Naive thymus-derived CD4-positive, alpha-beta T cell (primary cell): ENCODE measurements around the gene RGS6. TPM values are rescaled to one million over a fixed set of nuclear protein-coding genes. Genes with fewer than 3 reads are reported as not detected.
A peak's percentile ranks its signal among the peaks of the same experiment; 100 is the strongest.

ENCODE experiments used
- ATAC-seq: fragments of 150-1000 bp; cut with Tn5 transposase; 2 replicates; pipeline ENCODE4 v1.10.0; 2021; ENCODE audit warnings: mild to moderate bottlenecking, moderate library complexity
- CTCF ChIA-PET: fragments of 350-600 bp; sonication (Branson Sonifier 250); formaldehyde crosslinking; loops from one replicate; lab custom pipeline; 2021; ENCODE audit warnings: antibody characterized with exemption; lab: Charles Lee
- POLR2A ChIA-PET: fragments of 350-600 bp; sonication (Branson Sonifier 250); formaldehyde crosslinking; loops from one replicate; lab custom pipeline; 2021; ENCODE audit warnings: antibody characterized with exemption, inconsistent platforms; lab: Charles Lee
- DNase-seq, 9 donors: peaks; one replicate each; pipeline versions ENCODE4 v3.0.0 to v3.0.0-alpha.2; 2020 to 2022; ENCODE audit warnings: mixed read lengths in 1 of 9
- H3K27ac ChIP-seq: one replicate; pipeline ENCODE4 v1.7.0; 2013; ENCODE audit warnings: mild to moderate bottlenecking, low read depth, low read length, moderate library complexity
- H3K27me3 ChIP-seq, 2 donors: one replicate each; pipeline ENCODE4 v1.7.0; 2013; ENCODE audit warnings: low read length in 2 of 2, mild to moderate bottlenecking in 2 of 2, moderate library complexity in 2 of 2; ENCODE audit not compliant: control insufficient read depth in 2 of 2, insufficient read depth in 2 of 2
- H3K36me3 ChIP-seq, 3 experiments: 1 replicate in 2 of 3; 2 replicates in 1 of 3; pipeline ENCODE4 v1.7.0; 2013; ENCODE audit warnings: low read length in 3 of 3, mild to moderate bottlenecking in 3 of 3, moderate library complexity in 1 of 3; ENCODE audit not compliant: insufficient read depth in 3 of 3, control insufficient read depth in 2 of 3
- H3K4me1 ChIP-seq, 2 donors: one replicate each; pipeline ENCODE4 v1.7.0; 2013; ENCODE audit warnings: low read length in 2 of 2, mild to moderate bottlenecking in 2 of 2, moderate library complexity in 1 of 2; ENCODE audit not compliant: control insufficient read depth in 2 of 2, insufficient read depth in 2 of 2
- H3K4me3 ChIP-seq: 2 replicates; pipeline ENCODE4 v1.7.0; 2013; ENCODE audit warnings: mild to moderate bottlenecking, low read length
- H3K9me3 ChIP-seq, 3 experiments: 1 replicate in 2 of 3; 2 replicates in 1 of 3; pipeline ENCODE4 v1.7.0; 2013; ENCODE audit warnings: low read length in 3 of 3; ENCODE audit not compliant: control insufficient read depth in 2 of 3
- H3K27ac Mint-ChIP-seq, 9 donors: one replicate each; pipeline ENCODE4 v1.8.0; 2020 to 2022; ENCODE audit warnings: mixed read lengths in 9 of 9, mild to moderate bottlenecking in 8 of 9, moderate library complexity in 5 of 9, inconsistent platforms in 2 of 9
- H3K27me3 Mint-ChIP-seq, 5 donors: one replicate each; pipeline ENCODE4 v1.8.0; 2021 to 2022; ENCODE audit warnings: mixed read lengths in 5 of 5, mild to moderate bottlenecking in 1 of 5
- H3K36me3 Mint-ChIP-seq, 5 donors: one replicate each; pipeline ENCODE4 v1.8.0; 2020 to 2022; ENCODE audit warnings: mixed read lengths in 5 of 5, mild to moderate bottlenecking in 3 of 5, inconsistent platforms in 1 of 5
- H3K4me1 Mint-ChIP-seq, 7 donors: one replicate each; pipeline ENCODE4 v1.8.0; 2020 to 2022; ENCODE audit warnings: mixed read lengths in 7 of 7, mild to moderate bottlenecking in 3 of 7, inconsistent platforms in 1 of 7
- H3K4me3 Mint-ChIP-seq, 10 donors: one replicate each; pipeline ENCODE4 v1.8.0; 2020 to 2022; ENCODE audit warnings: mild to moderate bottlenecking in 10 of 10, mixed read lengths in 10 of 10, moderate library complexity in 6 of 10, inconsistent platforms in 2 of 10
- H3K9me3 Mint-ChIP-seq, 11 donors: one replicate each; pipeline ENCODE4 v1.8.0; 2020 to 2022; ENCODE audit warnings: mixed read lengths in 11 of 11, mild to moderate bottlenecking in 4 of 11, inconsistent platforms in 1 of 11, moderate library complexity in 1 of 11
- intact Hi-C, 2 donors: fragments of 100-400 bp; cut with micrococcal nuclease; formaldehyde crosslinking; loops; one replicate each; pipeline ENCODE4 v1.15.1; 2023
- polyA plus RNA-seq, 2 donors: library from polyadenylated mRNA; unstranded; fragments of 300-500 nt; fragmentation: Illumina TruSeq; gene quantifications; one replicate each; pipeline ENCODE4 v1.2.3, GENCODE V29; 2021
- total RNA-seq, 6 experiments: library from RNA in 5 of 6; stranded (reverse) in 5 of 6; gene quantifications; 1 replicate in 5 of 6; 2 replicates in 1 of 6; pipeline ENCODE4 v1.2.3 and lab custom pipeline; 2021 to 2026

Gene RGS6
- total and polyA plus RNA-seq, 7 experiments from 2014 or later = 0.29 to 0.97 TPM; not detected in 5

DNA sequence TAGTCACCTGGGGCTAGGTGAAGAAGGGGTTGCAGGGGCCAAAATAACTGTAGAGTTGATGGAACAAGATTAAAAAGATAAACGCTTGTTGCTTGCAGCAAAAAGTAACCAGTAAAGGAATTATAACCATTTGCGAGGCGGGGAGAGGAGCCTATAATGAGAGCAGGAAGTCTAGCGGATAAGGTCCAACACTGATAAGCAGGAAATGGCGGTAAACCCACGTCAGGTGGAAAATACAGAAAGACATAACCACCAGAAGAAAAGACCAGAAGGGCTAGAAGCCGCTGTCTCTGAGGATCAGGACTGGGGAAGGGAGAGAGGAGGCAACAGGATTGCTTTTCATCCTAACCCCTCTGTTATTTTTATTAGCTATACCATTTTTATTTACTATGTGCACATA lies 658.3 kb downstream of the RGS6 start:
- Mint-ChIP-seq H3K36me3 (peaks cover 0 to 44% (median 4%) of the 10 kb centered on the region in 5 donors), H3K27ac (peak overlapping the region in 3 of 9 donors; percentile 2 to 35 (median 28)), H3K27me3 (peaks cover 0 to 29% (median 14%) of the 10 kb centered on the region in 5 donors), H3K9me3 (peaks cover 0 to 29% (median 5%) of the 10 kb centered on the region in 11 donors), H3K4me3 (peak overlapping the region; percentile 5 to 79 (median 64)), H3K4me1 (peaks cover 25 to 54% (median 46%) of the 10 kb centered on the region in 7 donors)
- Histone ChIP-seq H3K4me3 (no peak overlapping the region), H3K9me3 (no peaks in the 10 kb centered on the region), H3K4me1 (peaks cover 20 to 44% of the 10 kb centered on the region in 2 donors), H3K36me3 (no peaks in the 10 kb centered on the region), H3K27me3 (peaks cover 0 to 6% of the 10 kb centered on the region in 2 donors), H3K27ac (no peak overlapping the region)
- DNase-seq (peak in 5 of 9 donors; percentile 5 to 28 (median 12)), ATAC-seq (no peak)
- ChIA-PET POLR2A (no interaction called here), CTCF (no interaction called here)
- intact Hi-C loops = loop anchor here in 1 of 2 donors (10.0 kb wide), 1 partner anchor 314 kb away; no protein-coding TSS in a partner anchor

- DNase-seq (no peak), ATAC-seq (no peak)
- H3K4me1 Mint-ChIP-seq = peaks cover 28 to 61% (median 54%) of the 10 kb centered on the region in 7 donors
- peaks cover 0 to 30% (median 5%) of the 10 kb centered on the region in 11 donors for H3K9me3 Mint-ChIP-seq
- POLR2A ChIA-PET = no interaction called here
- peak overlapping the region in 2 of 9 donors; percentile 28 to 60 for H3K27ac Mint-ChIP-seq
- H3K27me3 ChIP-seq = peaks cover 0 to 6% of the 10 kb centered on the region in 2 donors
- H3K27me3 Mint-ChIP-seq = peaks cover 0 to 34% (median 9%) of the 10 kb centered on the region in 5 donors
- H3K27ac ChIP-seq = no peak overlapping the region
- H3K4me1 ChIP-seq = peaks cover 20 to 45% of the 10 kb centered on the region in 2 donors
- no peak overlapping the region for H3K4me3 ChIP-seq
- H3K36me3 Mint-ChIP-seq = peaks cover 0 to 44% (median 2%) of the 10 kb centered on the region in 5 donors
- H3K4me3 Mint-ChIP-seq = peak overlapping the region in 1 of 10 donors; percentile 29
- CTCF ChIA-PET = no interaction called here
- intact Hi-C loops = loop anchor here in 1 of 2 donors (10.0 kb wide), 1 partner anchor 313 kb away; no protein-coding TSS in a partner anchor
- no peaks in the 10 kb centered on the region for H3K36me3 ChIP-seq
- no peaks in the 10 kb centered on the region for H3K9me3 ChIP-seq
Measured at GRCh38 chr14:72591391-72591790, 659.2 kb downstream of the RGS6 start.

- peaks cover 0 to 21% (median 4%) of the 10 kb centered on the region in 11 donors for H3K9me3 Mint-ChIP-seq
- intact Hi-C loops = loop anchor here (1.0 to 10.0 kb wide), 5 partner anchors 59 to 311 kb away; partner anchors contain the start of gene DPF3 (in 1 of the 2)
- H3K36me3 Mint-ChIP-seq = peaks cover 0 to 41% (median 0%) of the 10 kb centered on the region in 5 donors
- Histone ChIP-seq H3K27ac (no peak overlapping the region), H3K4me1 (peaks cover 20 to 45% of the 10 kb centered on the region in 2 donors), H3K9me3 (no peaks in the 10 kb centered on the region), H3K36me3 (no peaks in the 10 kb centered on the region), H3K4me3 (no peak overlapping the region), H3K27me3 (peaks cover 0 to 6% of the 10 kb centered on the region in 2 donors)
- peaks cover 0 to 39% (median 9%) of the 10 kb centered on the region in 5 donors for H3K27me3 Mint-ChIP-seq
- peak overlapping the region; percentile 7 to 83 (median 52) for H3K27ac Mint-ChIP-seq
- ChIA-PET CTCF (no interaction called here), POLR2A (no interaction called here)
- H3K4me1 Mint-ChIP-seq = peaks cover 28 to 63% (median 55%) of the 10 kb centered on the region in 7 donors
- ATAC-seq (peak; percentile 86), DNase-seq (peak in 6 of 9 donors; percentile 32 to 51 (median 36))
- H3K4me3 Mint-ChIP-seq = peak overlapping the region; percentile 18 to 75 (median 68)
Measured at GRCh38 chr14:72594099-72594901, 662.1 kb downstream of the RGS6 start.

- Mint-ChIP-seq H3K4me3 (peak overlapping the region in 6 of 10 donors; percentile 18 to 75 (median 68)), H3K27ac (peak overlapping the region in 1 of 9 donors; percentile 68), H3K27me3 (peaks cover 0 to 37% (median 8%) of the 10 kb centered on the region in 5 donors), H3K36me3 (peaks cover 0 to 34% (median 0%) of the 10 kb centered on the region in 5 donors), H3K9me3 (peaks cover 0 to 14% (median 0%) of the 10 kb centered on the region in 11 donors), H3K4me1 (peaks cover 31 to 59% (median 53%) of the 10 kb centered on the region in 7 donors)
- POLR2A ChIA-PET = no interaction called here
- Histone ChIP-seq H3K36me3 (no peaks in the 10 kb centered on the region), H3K27ac (no peak overlapping the region), H3K4me3 (no peak overlapping the region), H3K9me3 (no peaks in the 10 kb centered on the region), H3K4me1 (peaks cover 19 to 43% of the 10 kb centered on the region in 2 donors), H3K27me3 (peaks cover 0 to 6% of the 10 kb centered on the region in 2 donors)
- CTCF ChIA-PET = no interaction called here
- intact Hi-C loops = loop anchor here (2.0 to 10.0 kb wide), 2 partner anchors 299 to 309 kb away; partner anchors contain the start of gene DPF3 (in 1 of the 2)
- DNase-seq = no peak
- no peak for ATAC-seq
Measured at GRCh38 chr14:72595152-72595862, 663.1 kb downstream of the RGS6 start.

GRCh38 chr14:72597252-72598233 lies 665.3 kb downstream of the RGS6 start:
- Histone ChIP-seq H3K4me3 (no peak overlapping the region), H3K27me3 (no peaks in the 10 kb centered on the region), H3K4me1 (peaks cover 13 to 25% of the 10 kb centered on the region in 2 donors), H3K36me3 (no peaks in the 10 kb centered on the region), H3K27ac (no peak overlapping the region), H3K9me3 (no peaks in the 10 kb centered on the region)
- ATAC-seq (no peak), DNase-seq (no peak)
- POLR2A ChIA-PET = no interaction called here
- Mint-ChIP-seq H3K27ac (no peak overlapping the region), H3K36me3 (peaks cover 0 to 18% (median 0%) of the 10 kb centered on the region in 5 donors), H3K27me3 (peaks cover 0 to 44% (median 4%) of the 10 kb centered on the region in 5 donors), H3K4me1 (peaks cover 24 to 41% (median 36%) of the 10 kb centered on the region in 7 donors), H3K9me3 (peaks cover 0 to 7% (median 0%) of the 10 kb centered on the region in 11 donors), H3K4me3 (no peak overlapping the region)
- intact Hi-C loops = loop anchor here in 1 of 2 donors (10.0 kb wide), 1 partner anchor 307 kb away; no protein-coding TSS in a partner anchor
- CTCF ChIA-PET = no interaction called here
